Measurements from ENCODE around the gene MFRP.
"Not testable (repeated sequence)": the region's sequence is repeated elsewhere in the genome, so short reads cannot be mapped to it uniquely, and the experiment has no call there.

MFRP gene

DNA sequence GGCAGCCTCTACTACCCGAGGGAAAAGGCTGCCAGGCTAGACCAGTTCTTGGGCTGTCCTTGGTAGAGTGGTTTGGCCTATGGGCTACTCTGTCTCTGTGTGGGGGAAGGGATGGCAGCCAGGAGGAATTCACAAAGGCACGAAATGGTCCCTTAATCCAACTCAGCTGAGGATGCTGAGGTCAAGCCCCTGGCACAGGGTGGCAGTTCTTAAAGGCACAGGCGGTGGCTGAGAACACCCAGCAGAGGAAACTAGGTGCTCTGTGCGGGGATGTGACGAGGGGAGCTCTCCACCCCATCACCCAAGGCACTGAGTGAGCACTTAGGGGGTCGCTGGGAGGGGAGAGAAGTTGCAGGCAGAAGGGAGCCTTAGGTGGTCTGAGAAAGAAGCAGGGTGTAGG is at the start of gene MFRP:
Gene MFRP (minus strand): TSS at position 101 of the 400 bp plus-strand sequence. CDS start 192 bp downstream, outside the sequence.
- ATAC-seq (replicated peaks) = no peak
- peaks cover 0 to 3% of the 10 kb centered on the region in 2 donors for H3K4me1 Mint-ChIP-seq
- H3K27me3 Mint-ChIP-seq = peaks cover 63 to 83% of the 10 kb centered on the region in 2 donors
- H3K4me3 Mint-ChIP-seq = no peak within 1 kb of the TSS
- DNase-seq = no peak
- H3K36me3 Mint-ChIP-seq = no peaks in the 10 kb centered on the region
- H3K9me3 Mint-ChIP-seq = no peaks in the 10 kb centered on the region
- no peak within 1 kb of the TSS for H3K27ac Mint-ChIP-seq

DNA sequence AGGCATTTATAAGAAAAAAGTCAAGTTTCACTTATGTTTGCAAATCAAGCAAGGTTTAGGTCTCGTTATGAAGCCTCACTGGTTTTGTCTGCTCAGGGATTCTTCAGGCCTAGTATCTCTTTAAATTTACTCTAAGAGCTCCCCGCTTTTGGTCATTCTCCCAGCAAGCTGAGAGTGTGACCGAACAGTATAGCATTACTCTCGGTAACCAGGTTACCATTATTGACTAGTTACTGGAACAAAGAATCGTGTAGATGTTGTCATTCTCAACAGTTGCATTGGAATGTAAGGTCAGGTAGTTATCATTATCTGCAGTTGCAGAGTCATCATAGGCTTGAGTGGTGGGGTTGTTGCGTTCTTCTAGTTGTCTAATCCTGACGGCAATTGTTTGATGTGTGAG is 44.8 kb upstream of the MFRP start:
- peaks cover 28 to 33% of the 10 kb centered on the region in 2 donors for H3K27me3 Mint-ChIP-seq
- H3K27ac Mint-ChIP-seq = no peak overlapping the region
- DNase-seq (no peak), ATAC-seq (replicated peaks) (no peak)
- H3K9me3 Mint-ChIP-seq = no peaks in the 10 kb centered on the region
- no peak overlapping the region for H3K4me3 Mint-ChIP-seq
- H3K36me3 Mint-ChIP-seq = no peaks in the 10 kb centered on the region
- H3K4me1 Mint-ChIP-seq = no peaks in the 10 kb centered on the region

DNA sequence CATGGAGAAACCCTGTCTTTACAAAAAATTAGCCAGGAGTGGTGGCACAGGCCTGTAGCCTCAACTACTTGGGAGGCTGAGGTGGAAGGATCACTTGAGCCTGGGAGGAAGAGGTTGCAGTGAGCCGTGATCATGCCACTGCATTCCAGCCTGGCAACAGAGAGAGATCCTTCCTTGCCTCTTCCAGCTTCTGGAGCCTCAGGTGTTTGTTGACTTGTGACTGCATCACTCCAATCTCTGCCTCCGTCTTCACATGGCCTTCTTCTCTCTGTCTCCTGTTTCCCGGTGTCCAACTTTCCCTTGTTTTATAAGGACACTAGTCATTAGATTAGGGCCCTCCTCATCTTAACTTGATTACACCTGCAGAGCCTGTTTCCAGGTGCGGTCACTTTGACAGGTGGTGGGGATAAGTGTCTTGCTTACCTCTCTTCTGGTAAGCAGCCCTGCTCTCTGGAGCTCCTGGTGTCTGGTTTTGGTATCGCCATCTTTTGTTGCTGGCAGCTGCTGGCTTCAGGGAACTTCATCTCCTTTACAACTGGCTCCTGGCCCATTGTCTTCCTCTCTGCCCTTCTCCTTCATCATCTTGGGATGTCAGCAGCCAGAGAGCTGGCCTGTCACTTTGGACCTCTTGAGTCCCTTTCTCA is 43.2 kb upstream of the MFRP start:
- Mint-ChIP-seq H3K9me3 (no peaks in the 10 kb centered on the region), H3K4me1 (no peaks in the 10 kb centered on the region), H3K36me3 (no peaks in the 10 kb centered on the region), H3K27me3 (peaks cover 19 to 25% of the 10 kb centered on the region in 2 donors), H3K4me3 (no peak overlapping the region), H3K27ac (no peak overlapping the region)
- ATAC-seq (replicated peaks) = peak in 1 of 2 donors; percentile 39
- no peak for DNase-seq

DNA sequence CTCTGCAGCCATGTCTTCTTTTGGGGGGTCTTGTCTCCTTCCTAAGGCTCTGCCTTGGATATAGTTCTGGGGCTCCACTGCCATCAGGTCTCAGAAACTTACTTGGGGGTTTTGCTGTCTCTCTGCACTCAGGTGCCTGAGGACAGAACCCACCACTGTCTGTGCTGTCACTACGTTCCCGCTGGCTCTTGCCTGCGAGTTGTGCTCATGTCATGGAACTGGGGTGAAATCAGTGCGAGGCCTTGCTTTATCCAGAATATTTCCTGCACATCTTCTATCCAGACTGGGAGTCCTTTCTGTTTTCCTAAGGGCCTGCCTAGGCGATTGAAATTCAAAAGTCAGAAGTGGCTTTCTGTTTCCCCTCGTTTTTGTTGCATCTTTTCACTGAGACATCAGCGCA is 41.6 kb upstream of the MFRP start:
- DNase-seq = no peak
- H3K36me3 Mint-ChIP-seq = no peaks in the 10 kb centered on the region
- peaks cover 12% of the 10 kb centered on the region in 2 donors for H3K27me3 Mint-ChIP-seq
- no peaks in the 10 kb centered on the region for H3K4me1 Mint-ChIP-seq
- no peaks in the 10 kb centered on the region for H3K9me3 Mint-ChIP-seq
- H3K4me3 Mint-ChIP-seq = no peak overlapping the region
- H3K27ac Mint-ChIP-seq = no peak overlapping the region
- ATAC-seq (replicated peaks) = no peak

DNA sequence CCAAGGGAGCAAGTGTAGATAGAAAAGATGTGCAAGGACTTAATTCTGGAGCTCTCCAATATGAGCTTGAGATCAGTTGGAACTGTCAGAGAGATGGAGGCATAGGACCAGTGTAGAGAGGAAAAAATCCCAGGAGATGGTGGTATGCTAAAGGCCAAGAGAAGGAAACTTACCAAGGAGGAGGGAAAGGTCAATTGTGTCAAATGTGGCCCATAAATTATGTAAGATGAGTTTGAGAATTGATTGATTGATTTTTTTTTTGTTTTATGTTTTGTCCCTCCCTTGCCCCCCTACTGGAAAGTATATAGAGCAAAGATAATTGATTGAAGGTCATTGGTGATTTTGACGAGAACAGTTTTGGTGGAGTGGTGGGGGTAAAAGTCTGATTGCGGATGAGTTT is 37.8 kb upstream of the MFRP start:
- H3K36me3 Mint-ChIP-seq = no peaks in the 10 kb centered on the region
- DNase-seq (no peak), ATAC-seq (replicated peaks) (no peak)
- peaks cover 0 to 6% of the 10 kb centered on the region in 2 donors for H3K27me3 Mint-ChIP-seq
- no peaks in the 10 kb centered on the region for H3K9me3 Mint-ChIP-seq
- no peak overlapping the region for H3K4me3 Mint-ChIP-seq
- peaks cover 0 to 8% of the 10 kb centered on the region in 2 donors for H3K4me1 Mint-ChIP-seq
- H3K27ac Mint-ChIP-seq = no peak overlapping the region

DNA sequence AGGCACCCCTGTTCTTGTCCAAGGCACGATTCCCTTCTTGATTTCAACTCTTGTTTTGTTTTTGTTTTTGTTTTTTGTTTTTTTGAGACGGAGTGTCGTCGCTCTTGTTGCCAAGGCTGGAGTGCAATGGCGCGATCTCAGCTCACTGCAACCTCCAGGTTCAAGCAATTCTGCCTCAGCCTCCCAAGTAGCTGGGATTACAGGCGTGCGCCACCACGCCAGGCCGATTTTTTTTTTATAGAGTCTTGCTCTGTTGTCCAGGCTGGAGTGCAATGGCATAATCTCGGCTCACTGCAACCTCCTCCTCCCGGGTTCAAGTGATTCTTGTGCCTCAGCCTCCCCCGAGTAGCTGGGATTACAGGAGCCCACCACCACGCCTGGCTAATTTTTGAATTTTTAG is 36.0 kb upstream of the MFRP start:
- not testable (repeated sequence) for H3K9me3 Mint-ChIP-seq; H3K27ac Mint-ChIP-seq; H3K27me3 Mint-ChIP-seq; ATAC-seq (replicated peaks); H3K4me3 Mint-ChIP-seq; DNase-seq; H3K4me1 Mint-ChIP-seq; H3K36me3 Mint-ChIP-seq

DNA sequence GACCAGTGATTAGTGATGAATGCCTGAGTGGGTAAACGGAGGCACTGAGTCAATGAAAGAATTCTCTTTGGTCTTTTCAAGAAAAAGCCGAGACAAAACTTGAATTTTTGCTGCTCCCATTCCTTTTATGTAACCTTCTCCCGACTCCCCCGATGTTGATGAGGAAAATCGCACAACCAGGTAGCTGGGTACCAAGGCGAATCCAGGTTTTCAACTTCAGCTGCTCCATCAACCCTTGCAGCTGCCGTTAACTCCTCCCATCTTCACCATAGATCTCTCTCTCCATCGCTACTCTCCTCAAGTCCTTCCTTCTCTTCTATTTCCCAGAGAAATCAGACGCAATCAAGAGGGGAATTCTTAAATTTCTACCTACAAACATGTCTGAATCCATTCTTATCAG is 35.6 kb upstream of the MFRP start:
- H3K36me3 Mint-ChIP-seq = no peaks in the 10 kb centered on the region
- ATAC-seq (replicated peaks) = no peak
- peaks cover 0 to 8% of the 10 kb centered on the region in 2 donors for H3K4me1 Mint-ChIP-seq
- no peak for DNase-seq
- no peaks in the 10 kb centered on the region for H3K9me3 Mint-ChIP-seq
- H3K27me3 Mint-ChIP-seq = peaks cover 0 to 6% of the 10 kb centered on the region in 2 donors
- no peak overlapping the region for H3K27ac Mint-ChIP-seq
- H3K4me3 Mint-ChIP-seq = no peak overlapping the region

DNA sequence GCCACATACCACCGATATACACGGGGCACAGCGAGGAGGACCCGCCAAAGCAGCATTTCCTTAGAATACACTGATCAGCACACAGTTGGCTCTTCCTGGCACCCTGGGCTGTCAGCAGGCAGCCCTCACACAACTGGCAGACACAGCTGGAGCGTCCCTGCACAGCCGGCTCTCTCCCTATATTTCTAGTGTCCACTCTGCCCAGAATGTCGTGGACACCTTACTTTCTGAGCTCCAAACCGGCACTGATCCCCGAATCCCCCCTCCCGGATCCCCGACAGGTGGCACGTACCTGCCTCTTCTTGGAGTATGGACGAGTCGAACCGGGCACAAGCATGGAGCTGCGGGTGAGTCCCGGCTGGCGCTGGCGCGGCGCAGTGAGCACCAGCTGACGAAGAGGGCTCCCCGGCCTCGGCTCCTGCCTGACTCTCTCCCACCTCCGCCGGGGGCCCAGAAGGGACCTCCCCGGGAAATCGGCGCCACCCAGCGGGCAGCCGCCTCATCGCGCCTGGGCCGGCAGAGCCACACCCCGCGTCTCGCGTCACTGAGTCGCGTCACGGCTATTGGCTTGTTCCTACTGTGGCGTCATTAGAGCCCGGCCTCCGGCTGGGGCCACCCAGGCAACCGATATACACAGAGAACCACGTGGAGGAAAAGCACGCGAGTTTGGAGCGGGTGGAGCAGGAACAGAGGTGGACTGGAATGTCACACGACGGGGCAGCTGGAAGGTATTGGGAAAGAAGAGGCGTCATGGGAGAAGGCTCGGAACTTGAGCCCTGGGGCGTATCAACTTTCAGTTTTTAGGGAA is 34.9 kb upstream of the MFRP start, which contains the start of gene USP2:
Gene USP2 (minus strand): TSS at position 510 of the 808 bp plus-strand sequence. CDS start 8,210 bp downstream, outside the sequence.
- H3K9me3 Mint-ChIP-seq = no peaks in the 10 kb centered on the region
- no peak within 1 kb of the TSS for H3K4me3 Mint-ChIP-seq
- H3K27ac Mint-ChIP-seq = no peak within 1 kb of the TSS
- peaks cover 0 to 6% of the 10 kb centered on the region in 2 donors for H3K27me3 Mint-ChIP-seq
- H3K36me3 Mint-ChIP-seq = no peaks in the 10 kb centered on the region
- peak; percentile 100 for ATAC-seq (replicated peaks)
- peak; percentile 92 for DNase-seq
- peaks cover 0 to 8% of the 10 kb centered on the region in 2 donors for H3K4me1 Mint-ChIP-seq

DNA sequence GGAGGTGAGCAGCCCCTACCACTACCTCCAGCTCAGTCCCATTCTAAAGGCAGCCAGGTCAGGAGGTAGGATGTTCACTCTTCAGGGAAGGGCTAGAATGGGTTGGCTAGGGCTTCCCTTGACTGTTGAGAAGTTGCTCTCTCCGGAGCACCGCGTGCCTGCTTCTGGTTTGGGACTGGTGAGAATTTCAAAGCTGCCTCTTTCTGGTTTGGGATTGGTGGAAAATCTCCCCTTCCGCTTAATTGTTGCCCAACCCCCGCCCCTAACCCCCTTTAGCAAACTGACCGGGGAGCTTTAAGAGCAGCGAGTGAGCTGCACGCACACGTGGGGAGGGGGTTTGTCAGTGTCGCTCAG is 34.3 kb upstream of the MFRP start:
- Mint-ChIP-seq H3K36me3 (no peaks in the 10 kb centered on the region), H3K4me1 (peaks cover 0 to 8% of the 10 kb centered on the region in 2 donors), H3K27ac (no peak overlapping the region), H3K4me3 (no peak overlapping the region), H3K27me3 (peaks cover 0 to 6% of the 10 kb centered on the region in 2 donors), H3K9me3 (no peaks in the 10 kb centered on the region)
- ATAC-seq (replicated peaks) (no peak), DNase-seq (no peak)

DNA sequence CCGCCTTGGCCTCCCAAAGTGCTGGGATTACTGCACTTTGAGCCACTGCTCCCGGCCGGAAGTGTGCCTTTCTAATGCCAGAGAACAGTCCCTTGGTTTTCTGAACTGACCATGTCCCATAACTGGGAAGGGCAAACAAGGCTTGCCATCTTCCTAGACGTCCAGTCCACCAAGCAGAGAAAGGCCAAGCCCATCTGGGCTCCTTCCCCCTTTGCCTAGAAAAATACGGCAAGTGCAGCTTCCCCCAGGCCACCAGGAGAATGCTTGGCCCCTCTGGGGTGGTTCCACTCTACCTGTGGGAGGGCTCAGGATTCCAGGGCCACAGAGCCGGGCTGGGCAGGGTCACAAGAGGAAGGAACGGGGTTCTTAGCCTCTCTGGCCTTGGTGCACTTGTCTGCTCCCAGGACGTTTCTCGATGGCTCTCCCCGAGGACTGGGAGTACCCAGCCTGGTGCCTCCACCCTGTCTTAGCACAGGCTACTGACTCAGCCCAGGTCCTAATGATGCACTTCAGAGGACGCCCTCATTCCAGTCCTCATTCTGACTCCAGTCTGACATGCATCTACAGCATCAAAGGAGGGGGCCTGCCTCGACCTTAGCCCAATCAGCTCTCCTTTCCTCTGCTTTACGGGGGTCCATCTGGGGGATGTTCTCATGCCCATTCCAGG is 33.8 kb upstream of the MFRP start:
- Mint-ChIP-seq H3K4me1 (peaks cover 0 to 8% of the 10 kb centered on the region in 2 donors), H3K36me3 (no peaks in the 10 kb centered on the region), H3K9me3 (no peaks in the 10 kb centered on the region), H3K27ac (no peak overlapping the region), H3K4me3 (no peak overlapping the region), H3K27me3 (peaks cover 0 to 6% of the 10 kb centered on the region in 2 donors)
- DNase-seq (no peak), ATAC-seq (replicated peaks) (no peak)

DNA sequence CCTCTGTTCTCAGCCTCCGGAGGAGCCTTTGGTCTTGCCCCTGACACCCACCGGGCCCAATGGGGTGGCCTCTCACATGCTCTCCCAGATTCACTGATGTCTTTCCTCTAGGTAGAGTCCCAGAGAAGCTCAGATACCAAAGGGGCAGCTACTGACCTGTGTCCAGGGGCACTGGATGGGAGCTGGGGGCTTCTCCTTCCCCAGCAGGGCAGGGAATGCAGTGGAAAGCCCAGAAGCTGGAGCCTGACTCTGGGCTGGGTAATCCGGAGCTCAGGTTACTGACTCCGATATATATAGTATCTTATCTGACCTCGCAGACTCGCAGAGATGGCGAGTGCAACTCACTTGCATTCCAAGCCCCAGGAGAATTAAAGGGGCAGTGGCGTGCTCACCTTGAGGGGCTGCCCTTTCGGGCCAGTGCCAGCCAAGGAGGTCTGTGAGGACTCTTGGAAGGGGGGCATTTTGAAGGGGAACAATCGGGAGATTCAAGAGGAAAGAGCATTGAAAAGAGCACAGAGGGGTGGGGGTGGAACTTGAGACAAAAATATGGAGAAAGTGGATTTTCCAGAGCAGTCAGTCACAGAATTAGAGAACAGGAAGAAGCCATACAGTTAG is 32.5 kb upstream of the MFRP start:
- ATAC-seq (replicated peaks) (no peak), DNase-seq (no peak)
- H3K4me1 Mint-ChIP-seq = peaks cover 0 to 8% of the 10 kb centered on the region in 2 donors
- no peaks in the 10 kb centered on the region for H3K36me3 Mint-ChIP-seq
- peaks cover 0 to 6% of the 10 kb centered on the region in 2 donors for H3K27me3 Mint-ChIP-seq
- no peaks in the 10 kb centered on the region for H3K9me3 Mint-ChIP-seq
- H3K4me3 Mint-ChIP-seq = no peak overlapping the region
- peak overlapping the region; percentile 40 for H3K27ac Mint-ChIP-seq

DNA sequence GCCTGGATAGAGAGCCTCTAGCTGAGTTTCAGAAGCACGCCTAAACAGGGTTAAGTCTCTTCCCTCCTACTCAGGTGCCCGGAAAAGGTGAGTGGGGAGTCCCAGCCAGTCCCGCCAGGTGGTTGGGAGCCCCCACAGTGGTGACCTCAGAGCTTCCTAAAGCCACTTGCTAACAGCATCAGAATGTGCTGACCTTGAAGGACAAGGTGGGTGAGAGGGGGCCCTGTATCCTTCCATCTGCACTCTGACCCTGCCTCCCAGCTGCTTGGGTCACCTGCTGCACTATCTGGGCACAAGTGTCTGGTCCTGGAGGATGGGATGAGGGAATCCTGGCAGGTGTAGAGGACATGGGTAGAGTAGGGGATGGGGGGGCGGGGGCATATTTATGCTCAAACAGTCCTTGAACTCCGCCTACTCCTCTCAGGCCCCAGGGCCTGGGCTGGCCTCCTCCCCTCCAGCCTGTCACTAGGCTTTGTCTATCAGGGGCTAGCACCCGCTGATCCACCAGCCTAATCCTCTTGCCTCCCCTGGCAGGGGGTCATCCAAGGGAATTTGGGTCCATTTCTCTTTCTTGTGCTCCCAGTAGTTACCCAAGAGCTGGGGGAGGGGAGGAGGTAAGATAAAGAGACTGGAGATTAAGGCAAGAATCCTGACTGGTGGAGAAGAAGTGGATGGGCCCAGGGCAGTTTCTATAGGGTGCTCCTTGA is 31.6 kb upstream of the MFRP start:
- ATAC-seq (replicated peaks) = no peak
- H3K9me3 Mint-ChIP-seq = no peaks in the 10 kb centered on the region
- H3K4me3 Mint-ChIP-seq = no peak overlapping the region
- no peak overlapping the region for H3K27ac Mint-ChIP-seq
- peaks cover 0 to 8% of the 10 kb centered on the region in 2 donors for H3K4me1 Mint-ChIP-seq
- DNase-seq = no peak
- H3K36me3 Mint-ChIP-seq = no peaks in the 10 kb centered on the region
- H3K27me3 Mint-ChIP-seq = peaks cover 0 to 6% of the 10 kb centered on the region in 2 donors

DNA sequence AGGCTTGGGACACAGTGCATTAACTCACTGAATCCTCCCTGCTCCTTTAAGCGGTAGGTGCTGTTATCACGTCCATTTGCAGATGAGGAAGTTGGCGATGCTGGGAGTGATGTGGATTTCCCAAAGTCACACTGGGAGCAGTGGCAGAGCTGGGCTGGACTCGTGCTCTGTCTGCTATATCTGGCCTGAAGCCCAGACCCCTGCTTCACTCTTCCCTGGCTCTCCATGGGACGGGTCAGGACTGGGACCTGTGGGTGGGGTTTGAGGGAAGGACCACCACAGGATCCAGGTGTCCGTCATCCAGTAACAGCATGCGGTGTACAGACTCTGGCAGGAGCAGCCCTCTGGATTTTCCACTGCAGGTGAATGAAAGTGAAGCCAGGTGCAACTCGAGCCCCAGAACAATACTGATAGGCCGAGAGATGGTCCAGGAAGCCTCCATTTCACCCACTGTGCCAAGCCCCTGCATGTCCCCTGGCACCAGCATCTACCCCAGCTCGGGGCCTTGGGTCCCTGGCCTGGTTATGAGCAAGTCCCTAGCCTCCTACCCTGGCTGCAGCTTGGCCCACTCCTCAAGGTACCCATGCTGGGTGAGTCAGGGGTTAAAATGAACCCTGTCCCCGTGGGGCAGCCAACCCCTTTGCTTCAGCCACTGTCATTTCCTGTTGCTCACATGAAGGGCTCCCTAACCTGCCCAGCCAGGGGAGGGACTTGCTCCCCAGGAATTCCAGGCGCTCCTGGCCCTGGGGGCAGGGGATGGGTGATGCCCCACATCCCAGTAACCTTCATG is 30.8 kb upstream of the MFRP start:
- Mint-ChIP-seq H3K27ac (no peak overlapping the region), H3K27me3 (peaks cover 1 to 6% of the 10 kb centered on the region in 2 donors), H3K9me3 (no peaks in the 10 kb centered on the region), H3K4me1 (peaks cover 0 to 8% of the 10 kb centered on the region in 2 donors), H3K36me3 (no peaks in the 10 kb centered on the region), H3K4me3 (no peak overlapping the region)
- DNase-seq (no peak), ATAC-seq (replicated peaks) (no peak)
